Neuronal stem cell (in vitro differentiated cells): ENCODE results near the gene CDH23.

Experiments
- DNase-seq: peaks from one replicate; pipeline ENCODE4 v3.0.0-alpha.2; 2013; ENCODE audit warnings: low spot score
- H2AFZ ChIP-seq: one replicate; pipeline ENCODE4 v1.6.1; 2013; ENCODE audit warnings: mild to moderate bottlenecking, low read length, inconsistent platforms
- H2AK5ac ChIP-seq: 2 replicates; pipeline ENCODE4 v1.6.1; 2013; ENCODE audit warnings: low read depth, mild to moderate bottlenecking, inconsistent platforms, low read length, moderate library complexity, mixed read lengths
- H2BK120ac ChIP-seq: 2 replicates; pipeline ENCODE4 v1.6.1; 2013; ENCODE audit warnings: low read depth, mild to moderate bottlenecking, inconsistent platforms, low read length, moderate library complexity, mixed read lengths
- H2BK12ac ChIP-seq: one replicate; pipeline ENCODE4 v1.6.1; 2013; ENCODE audit warnings: low read length, inconsistent platforms
- H2BK15ac ChIP-seq: 2 replicates; pipeline ENCODE4 v1.6.1; 2013; ENCODE audit warnings: mild to moderate bottlenecking, low read length, inconsistent platforms, mixed read lengths
- H2BK5ac ChIP-seq: one replicate; pipeline ENCODE4 v1.6.1; 2013; ENCODE audit warnings: inconsistent platforms, mild to moderate bottlenecking, low read length, moderate library complexity
- H3K14ac ChIP-seq: one replicate; pipeline ENCODE4 v1.6.1; 2013; ENCODE audit warnings: low read length, inconsistent platforms
- H3K18ac ChIP-seq: 2 replicates; pipeline ENCODE4 v1.6.1; 2013; ENCODE audit warnings: low read length, inconsistent platforms
- H3K23ac ChIP-seq: 2 replicates; pipeline ENCODE4 v1.6.1; 2013; ENCODE audit warnings: low read depth, mild to moderate bottlenecking, mixed read lengths, low read length, inconsistent platforms; ENCODE audit not compliant: poor library complexity
- H3K27ac ChIP-seq: replicated peaks from 3 replicates; pipeline ENCODE4 v1.5.1; 2013; ENCODE audit warnings: low read length, inconsistent platforms
- H3K27me3 ChIP-seq, 3 experiments: 2 replicates each; pipeline ENCODE4 v1.6.1; 2013; ENCODE audit warnings: low read length in 3 of 3, mild to moderate bottlenecking in 2 of 3, inconsistent platforms in 1 of 3, low read depth in 1 of 3, mixed read lengths in 1 of 3, moderate library complexity in 1 of 3; ENCODE audit not compliant: control insufficient read depth in 3 of 3, insufficient read depth in 3 of 3
- H3K36me3 ChIP-seq, 2 donors: replicated peaks in 1 of 2; 2 replicates each; pipeline ENCODE4 v1.6.1; 2013; ENCODE audit warnings: low read length in 2 of 2; ENCODE audit not compliant: control insufficient read depth in 2 of 2, insufficient read depth in 2 of 2
- H3K4ac ChIP-seq: 2 replicates; pipeline ENCODE4 v1.6.1; 2013; ENCODE audit warnings: inconsistent platforms, mild to moderate bottlenecking, low read length, moderate library complexity
- H3K4me1 ChIP-seq, 2 donors: 1 replicate in 1 of 2; 2 replicates in 1 of 2; pipeline ENCODE4 v1.6.1; 2013; ENCODE audit warnings: low read length in 2 of 2, low read depth in 1 of 2; ENCODE audit not compliant: control insufficient read depth in 2 of 2, insufficient read depth in 1 of 2
- H3K4me2 ChIP-seq: one replicate; pipeline ENCODE4 v1.6.1; 2013; ENCODE audit warnings: mild to moderate bottlenecking, low read length, inconsistent platforms; ENCODE audit not compliant: insufficient read depth, poor library complexity, severe bottlenecking
- H3K4me3 ChIP-seq, 2 donors: 2 replicates each; pipeline ENCODE4 v1.5.1; 2013; ENCODE audit warnings: low read length in 2 of 2, mild to moderate bottlenecking in 2 of 2, inconsistent platforms in 1 of 2, moderate library complexity in 1 of 2
- H3K79me1 ChIP-seq: one replicate; pipeline ENCODE4 v1.6.1; 2013; ENCODE audit warnings: low read depth, mild to moderate bottlenecking, inconsistent platforms, low read length, moderate library complexity
- H3K9ac ChIP-seq: one replicate; pipeline ENCODE4 v1.6.1; 2013; ENCODE audit warnings: mild to moderate bottlenecking, low read depth, low read length, inconsistent platforms; ENCODE audit not compliant: poor library complexity
- H3K9me3 ChIP-seq, 2 donors: replicated peaks in 1 of 2; 2 replicates each; pipeline versions ENCODE3 to v1.6.1; 2013; ENCODE audit warnings: low read length in 2 of 2, mild to moderate bottlenecking in 2 of 2, inconsistent platforms in 1 of 2, low read depth in 1 of 2, mixed read lengths in 1 of 2, moderate library complexity in 1 of 2; ENCODE audit not compliant: control insufficient read depth in 2 of 2, insufficient read depth in 1 of 2
- H4K8ac ChIP-seq: one replicate; pipeline ENCODE4 v1.6.1; 2013; ENCODE audit warnings: low read depth, mild to moderate bottlenecking, inconsistent platforms, low read length, moderate library complexity
- H4K91ac ChIP-seq: one replicate; pipeline ENCODE4 v1.6.1; 2013; ENCODE audit warnings: low read length, low read depth, mild to moderate bottlenecking, inconsistent platforms; ENCODE audit not compliant: poor library complexity
- WGBS, 2 donors: extraction: QIAGEN DNeasy Blood & Tissue Kit; methylation state at CpG; one replicate each; pipeline ENCODE4 v1.1.7; 2013; ENCODE audit warnings: missing lambda C conversion rate in 2 of 2, mixed read lengths in 1 of 2; ENCODE audit not compliant: insufficient read length in 2 of 2, insufficient replicate concordance in 1 of 2; ENCODE audit errors: extremely low coverage in 2 of 2; 5-methylcytosine and 5-hydroxymethylcytosine counted together

Gene CDH23

DNA sequence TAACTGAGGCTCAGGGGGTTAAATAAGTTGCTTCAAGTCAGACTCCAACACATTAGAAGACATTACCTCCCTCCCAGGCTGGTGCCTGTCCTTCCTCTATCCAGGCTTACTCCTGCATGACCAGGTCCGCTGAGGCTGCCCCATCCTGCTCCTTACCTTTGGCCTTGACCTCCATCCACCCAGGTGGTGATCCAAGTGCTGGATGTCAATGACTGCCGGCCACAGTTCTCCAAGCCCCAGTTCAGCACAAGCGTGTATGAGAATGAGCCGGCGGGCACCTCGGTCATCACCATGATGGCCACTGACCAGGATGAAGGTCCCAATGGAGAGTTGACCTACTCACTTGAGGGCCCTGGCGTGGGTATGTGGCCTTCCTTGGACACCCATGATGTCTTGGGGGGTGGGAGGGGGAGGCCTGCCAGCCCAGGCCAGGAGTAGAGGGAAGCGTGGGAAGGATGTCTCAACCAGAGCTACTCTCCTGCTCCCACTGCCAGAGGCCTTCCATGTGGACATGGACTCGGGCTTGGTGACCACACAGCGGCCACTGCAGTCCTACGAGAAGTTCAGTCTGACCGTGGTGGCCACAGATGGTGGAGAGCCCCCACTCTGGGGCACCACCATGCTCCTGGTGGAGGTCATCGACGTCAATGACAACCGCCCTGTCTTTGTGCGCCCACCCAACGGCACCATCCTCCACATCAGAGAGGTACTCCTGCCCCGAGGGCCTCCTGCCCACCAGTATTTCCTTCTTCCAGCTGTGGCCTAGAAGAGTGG is 406.2 kb downstream of the CDH23 start:
- no peaks in the 10 kb centered on the region for H3K79me1 ChIP-seq
- H2BK120ac ChIP-seq = no peak overlapping the region
- H2BK15ac ChIP-seq = no peak overlapping the region
- peak overlapping the region; percentile 57 for H3K23ac ChIP-seq
- no peak for DNase-seq
- peak overlapping the region in 1 of 2 donors; percentile 42 for H3K4me3 ChIP-seq
- no peak overlapping the region for H3K14ac ChIP-seq
- H3K9ac ChIP-seq = peak overlapping the region; percentile 50
- H3K9me3 ChIP-seq = no peaks in the 10 kb centered on the region
- no CpG with 5 or more reads among the region's 18 CpGs for WGBS, 2 donors
- H3K18ac ChIP-seq = no peak overlapping the region
- no peak overlapping the region for H4K91ac ChIP-seq
- no peak overlapping the region for H2AFZ ChIP-seq
- peaks cover 0 to 4% of the 10 kb centered on the region in 2 donors for H3K4me1 ChIP-seq
- peaks cover 0 to 19% (median 7%) of the 10 kb centered on the region in 3 experiments for H3K27me3 ChIP-seq
- no peak overlapping the region for H3K27ac ChIP-seq
- H3K36me3 ChIP-seq = no peaks in the 10 kb centered on the region
- H3K4me2 ChIP-seq = no peak overlapping the region
- H2BK12ac ChIP-seq = peak overlapping the region; percentile 5
- peak overlapping the region; percentile 88 for H2AK5ac ChIP-seq
- H4K8ac ChIP-seq = peak overlapping the region; percentile 8
- no peak overlapping the region for H3K4ac ChIP-seq
- no peak overlapping the region for H2BK5ac ChIP-seq

DNA sequence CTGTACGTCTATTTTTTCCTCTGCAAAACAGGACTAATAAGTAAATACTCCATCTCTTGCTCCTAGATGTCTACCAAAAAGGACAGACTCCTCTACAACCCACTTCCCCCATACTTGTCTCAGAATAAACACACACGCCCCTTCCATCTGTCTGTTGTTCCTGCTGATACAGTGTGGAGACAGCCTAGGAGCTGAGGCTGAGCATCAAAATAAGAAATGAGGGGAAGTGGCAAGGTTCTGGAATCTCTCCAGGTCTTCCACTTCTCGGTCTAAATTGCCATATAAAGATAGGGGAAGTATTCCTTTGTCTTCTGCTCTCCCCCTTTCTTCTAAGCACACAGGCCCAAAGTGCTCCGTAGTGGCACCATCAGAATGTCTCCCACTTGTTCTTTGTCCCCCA is 407.4 kb downstream of the CDH23 start:
- no peak overlapping the region for H3K27ac ChIP-seq
- H3K23ac ChIP-seq = no peak overlapping the region
- H3K27me3 ChIP-seq = peaks cover 0 to 19% (median 7%) of the 10 kb centered on the region in 3 experiments
- peaks cover 0 to 5% of the 10 kb centered on the region in 2 donors for H3K4me1 ChIP-seq
- no peak overlapping the region for H3K4me3 ChIP-seq
- DNase-seq = no peak
- H2BK12ac ChIP-seq = no peak overlapping the region
- H2BK120ac ChIP-seq = no peak overlapping the region
- no peaks in the 10 kb centered on the region for H3K9me3 ChIP-seq
- no peak overlapping the region for H4K8ac ChIP-seq
- no peak overlapping the region for H2BK15ac ChIP-seq
- no CpG with 5 or more reads among the region's 4 CpGs for WGBS, 2 donors
- H2BK5ac ChIP-seq = no peak overlapping the region
- H3K9ac ChIP-seq = no peak overlapping the region
- no peak overlapping the region for H2AFZ ChIP-seq
- no peak overlapping the region for H2AK5ac ChIP-seq
- no peaks in the 10 kb centered on the region for H3K79me1 ChIP-seq
- H3K18ac ChIP-seq = no peak overlapping the region
- no peak overlapping the region for H3K4me2 ChIP-seq
- H3K4ac ChIP-seq = no peak overlapping the region
- no peak overlapping the region for H4K91ac ChIP-seq
- H3K14ac ChIP-seq = no peak overlapping the region
- H3K36me3 ChIP-seq = no peaks in the 10 kb centered on the region

DNA sequence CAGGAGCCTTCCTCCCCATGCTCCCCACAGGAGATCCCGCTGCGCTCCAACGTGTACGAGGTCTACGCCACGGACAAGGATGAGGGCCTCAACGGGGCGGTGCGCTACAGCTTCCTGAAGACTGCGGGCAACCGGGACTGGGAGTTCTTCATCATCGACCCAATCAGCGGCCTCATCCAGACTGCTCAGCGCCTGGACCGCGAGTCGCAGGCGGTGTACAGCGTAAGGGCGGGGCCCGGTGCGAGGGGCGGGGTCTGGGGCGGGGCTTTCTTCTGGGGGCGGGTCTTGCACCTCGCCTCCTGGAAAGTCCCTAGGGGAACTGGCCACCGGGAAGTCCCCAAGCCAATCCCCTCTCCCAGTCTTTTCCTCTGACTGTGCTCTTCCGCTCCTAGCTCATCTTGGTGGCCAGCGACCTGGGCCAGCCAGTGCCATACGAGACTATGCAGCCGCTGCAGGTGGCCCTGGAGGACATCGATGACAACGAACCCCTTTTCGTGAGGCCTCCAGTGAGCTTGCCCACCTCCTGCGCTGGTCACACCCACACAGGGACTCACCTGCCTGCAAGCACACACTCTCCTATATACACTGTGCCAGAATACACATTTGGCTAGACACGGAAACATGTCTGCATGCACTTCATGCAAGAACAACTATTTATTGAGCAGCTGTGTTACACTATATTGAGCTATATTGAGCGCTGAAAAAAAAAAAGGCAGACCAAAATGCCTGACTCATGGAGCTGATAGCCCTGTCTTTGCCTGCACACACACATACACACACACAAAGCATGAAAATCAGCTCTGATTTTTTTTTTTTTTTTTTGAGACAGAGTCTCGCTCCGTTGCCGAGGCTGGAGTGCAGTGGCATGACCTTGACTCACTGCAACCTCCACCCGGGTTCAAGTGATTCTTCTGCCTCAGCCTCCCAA is 409.3 kb downstream of the CDH23 start:
- Histone ChIP-seq H3K14ac (peak overlapping the region; percentile 4), H3K4me3 (no peak overlapping the region), H3K9me3 (no peaks in the 10 kb centered on the region), H4K91ac (no peak overlapping the region), H3K79me1 (no peaks in the 10 kb centered on the region), H3K36me3 (peaks cover 0 to 2% of the 10 kb centered on the region in 2 donors), H3K4me2 (no peak overlapping the region), H3K18ac (peak overlapping the region; percentile 74), H3K23ac (peak overlapping the region; percentile 25), H2BK15ac (no peak overlapping the region), H2BK120ac (no peak overlapping the region), H3K4me1 (peaks cover 0 to 5% of the 10 kb centered on the region in 2 donors), H2AK5ac (peak overlapping the region; percentile 6), H2AFZ (no peak overlapping the region), H3K27me3 (peaks cover 0 to 19% (median 7%) of the 10 kb centered on the region in 3 experiments), H3K9ac (no peak overlapping the region), H3K4ac (no peak overlapping the region), H2BK12ac (no peak overlapping the region), H3K27ac (no peak overlapping the region), H4K8ac (no peak overlapping the region), H2BK5ac (no peak overlapping the region)
- WGBS, 2 donors = no CpG with 5 or more reads among the region's 41 CpGs
- DNase-seq = peak; percentile 30
